Progenitor cell of endocrine pancreas (in vitro differentiated cells): ENCODE data around the gene WDR19. TPM values are rescaled to one million over a fixed set of nuclear protein-coding genes. Genes with fewer than 3 reads are reported as not detected.

ENCODE experiments used
- DNase-seq: peaks from one replicate; pipeline ENCODE4 v3.0.0; 2021; ENCODE audit warnings: low spot score; ENCODE audit not compliant: unreplicated experiment
- H3K27ac Mint-ChIP-seq: 2 replicates; pipeline ENCODE4 v1.8.0; 2021; ENCODE audit warnings: mild to moderate bottlenecking, moderate library complexity, mixed read lengths
- H3K27me3 Mint-ChIP-seq: 2 replicates; pipeline ENCODE4 v1.8.0; 2021; ENCODE audit warnings: mixed read lengths
- H3K36me3 Mint-ChIP-seq: 2 replicates; pipeline ENCODE4 v1.8.0; 2022; ENCODE audit warnings: mixed read lengths; ENCODE audit not compliant: insufficient read depth
- H3K4me1 Mint-ChIP-seq: 2 replicates; pipeline ENCODE4 v1.8.0; 2021; ENCODE audit warnings: low read depth, mixed read lengths
- H3K4me3 Mint-ChIP-seq: 2 replicates; pipeline ENCODE4 v1.8.0; 2021; ENCODE audit warnings: low read depth, mild to moderate bottlenecking, moderate library complexity, mixed read lengths
- H3K9me3 Mint-ChIP-seq: 2 replicates; pipeline ENCODE4 v1.8.0; 2021; ENCODE audit warnings: low read depth, mixed read lengths
- total RNA-seq: library from RNA; stranded (reverse); gene quantifications from 2 replicates; pipeline ENCODE4 v1.2.1, GENCODE V29; 2021
- TF ChIP-seq, protein P1 (sequence below): fragments of 200-600 bp; sonication (generic); IDR thresholded peaks from one replicate; pipeline ENCODE4 v1.5.0; 2021; ENCODE audit warnings: antibody characterized with exemption, mild to moderate bottlenecking; ENCODE audit not compliant: unreplicated experiment

WDR19 gene
- total RNA-seq, 1 donor from 2014 or later, result 81.3 TPM

DNA sequence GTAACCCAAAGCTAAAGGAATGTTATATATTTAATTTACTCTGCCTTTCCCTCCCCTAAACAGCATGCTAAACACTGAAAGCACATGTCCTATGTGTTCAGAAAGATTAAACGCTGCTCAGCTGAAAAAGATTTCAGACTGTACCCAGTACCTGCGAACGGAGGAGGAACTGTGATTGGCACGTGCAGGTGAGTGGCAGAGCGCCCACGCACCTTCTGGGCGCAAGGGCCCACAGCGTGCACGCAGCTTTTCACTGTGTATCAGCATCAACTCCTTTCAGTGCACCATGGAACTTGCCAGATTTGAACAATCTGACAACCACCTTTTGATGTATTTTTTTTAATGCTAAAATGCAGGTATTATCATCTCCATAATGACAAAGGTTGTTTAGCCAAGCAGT, 96.1 kb downstream of the WDR19 start:
- H3K9me3 Mint-ChIP-seq, result no peaks in the 10 kb centered on the region
- H3K36me3 Mint-ChIP-seq, result peaks cover 42% of the 10 kb centered on the region
- no peak overlapping the region for H3K27ac Mint-ChIP-seq
- TF ChIP-seq, protein P1, sequence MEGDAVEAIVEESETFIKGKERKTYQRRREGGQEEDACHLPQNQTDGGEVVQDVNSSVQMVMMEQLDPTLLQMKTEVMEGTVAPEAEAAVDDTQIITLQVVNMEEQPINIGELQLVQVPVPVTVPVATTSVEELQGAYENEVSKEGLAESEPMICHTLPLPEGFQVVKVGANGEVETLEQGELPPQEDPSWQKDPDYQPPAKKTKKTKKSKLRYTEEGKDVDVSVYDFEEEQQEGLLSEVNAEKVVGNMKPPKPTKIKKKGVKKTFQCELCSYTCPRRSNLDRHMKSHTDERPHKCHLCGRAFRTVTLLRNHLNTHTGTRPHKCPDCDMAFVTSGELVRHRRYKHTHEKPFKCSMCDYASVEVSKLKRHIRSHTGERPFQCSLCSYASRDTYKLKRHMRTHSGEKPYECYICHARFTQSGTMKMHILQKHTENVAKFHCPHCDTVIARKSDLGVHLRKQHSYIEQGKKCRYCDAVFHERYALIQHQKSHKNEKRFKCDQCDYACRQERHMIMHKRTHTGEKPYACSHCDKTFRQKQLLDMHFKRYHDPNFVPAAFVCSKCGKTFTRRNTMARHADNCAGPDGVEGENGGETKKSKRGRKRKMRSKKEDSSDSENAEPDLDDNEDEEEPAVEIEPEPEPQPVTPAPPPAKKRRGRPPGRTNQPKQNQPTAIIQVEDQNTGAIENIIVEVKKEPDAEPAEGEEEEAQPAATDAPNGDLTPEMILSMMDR, result no peak
- H3K27me3 Mint-ChIP-seq, result no peaks in the 10 kb centered on the region
- DNase-seq, result no peak
- H3K4me3 Mint-ChIP-seq, result no peak overlapping the region
- no peaks in the 10 kb centered on the region for H3K4me1 Mint-ChIP-seq

DNA sequence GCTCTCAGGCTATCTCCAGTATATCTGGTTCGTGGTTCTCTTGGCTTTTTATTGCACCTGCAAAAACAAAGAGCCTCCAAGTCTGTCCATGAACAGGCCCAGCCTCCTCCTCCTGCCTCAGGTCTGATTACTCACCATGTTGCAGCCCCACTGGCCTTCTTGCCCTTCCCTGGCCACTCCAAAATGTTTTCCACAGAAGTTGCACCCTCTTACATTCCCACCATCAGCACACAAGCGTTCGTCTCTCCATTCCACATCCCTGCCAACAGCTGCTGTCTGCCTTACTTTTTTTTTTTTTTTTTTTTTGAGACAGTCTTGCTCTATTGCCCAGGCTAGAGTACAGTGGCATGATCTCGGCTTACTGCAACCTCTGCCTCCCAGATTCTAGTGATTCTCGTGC, 97.1 kb downstream of the WDR19 start:
- H3K9me3 Mint-ChIP-seq, result no peaks in the 10 kb centered on the region
- no peaks in the 10 kb centered on the region for H3K27me3 Mint-ChIP-seq
- H3K36me3 Mint-ChIP-seq, result peaks cover 40% of the 10 kb centered on the region
- no peaks in the 10 kb centered on the region for H3K4me1 Mint-ChIP-seq
- no peak for DNase-seq
- no peak overlapping the region for H3K4me3 Mint-ChIP-seq
- H3K27ac Mint-ChIP-seq, result no peak overlapping the region
- TF ChIP-seq, protein P1, result no peak

DNA sequence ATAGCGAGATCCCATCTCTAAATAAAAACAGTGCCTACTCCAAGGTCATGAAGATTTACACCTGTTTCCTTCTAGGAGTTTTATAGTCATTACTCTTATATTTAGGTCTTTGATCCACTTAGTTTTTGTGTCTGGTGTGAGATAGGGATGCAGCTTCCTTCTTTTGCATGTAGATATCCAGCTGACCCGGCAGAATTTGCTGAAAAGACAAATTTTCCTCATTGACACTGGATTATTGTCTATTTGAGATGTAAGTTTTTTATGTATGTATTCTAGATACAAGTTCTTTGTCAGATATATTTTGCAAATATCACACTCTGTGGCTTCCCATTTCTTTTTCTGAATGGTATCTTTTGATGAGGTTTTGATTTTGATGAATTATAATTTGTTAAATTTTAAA, 98.4 kb downstream of the WDR19 start:
- H3K36me3 Mint-ChIP-seq, result peaks cover 35% of the 10 kb centered on the region
- no peaks in the 10 kb centered on the region for H3K4me1 Mint-ChIP-seq
- H3K27ac Mint-ChIP-seq, result no peak overlapping the region

DNA sequence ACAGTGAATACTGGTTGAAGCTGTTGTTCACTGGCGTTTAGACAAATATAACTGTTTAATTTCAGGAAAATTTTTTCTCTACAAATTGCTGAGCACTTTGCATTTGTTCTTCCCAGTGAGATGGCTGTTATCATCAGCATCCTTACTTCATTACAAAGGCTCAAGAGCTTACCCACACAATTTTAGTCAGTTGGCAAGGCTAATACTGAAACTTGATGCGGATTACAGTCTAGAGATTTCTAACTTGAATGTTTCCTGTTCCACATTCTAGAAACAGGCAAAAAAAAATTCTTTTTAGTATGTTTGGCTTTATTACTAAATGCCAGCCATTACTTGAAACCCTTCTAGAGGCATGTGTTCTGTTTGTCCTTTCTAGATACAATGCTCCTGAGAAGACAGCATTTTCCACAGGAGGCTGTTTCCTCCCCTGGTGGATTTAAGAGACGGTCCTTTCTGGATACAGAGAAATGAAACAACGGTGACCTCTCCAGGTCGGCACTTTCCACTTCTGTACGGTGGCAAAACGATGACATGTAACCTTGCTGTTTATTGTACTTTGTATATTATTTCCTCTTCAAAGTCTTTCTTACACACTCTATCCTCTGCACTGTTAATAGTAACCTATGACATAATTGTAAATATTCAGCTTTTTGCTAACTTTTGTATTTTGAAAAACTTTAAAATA, 102.9 kb downstream of the WDR19 start:
- H3K27me3 Mint-ChIP-seq, result no peaks in the 10 kb centered on the region
- H3K9me3 Mint-ChIP-seq, result no peaks in the 10 kb centered on the region
- peaks cover 35% of the 10 kb centered on the region for H3K36me3 Mint-ChIP-seq
- no peaks in the 10 kb centered on the region for H3K4me1 Mint-ChIP-seq
- no peak overlapping the region for H3K4me3 Mint-ChIP-seq
- TF ChIP-seq, protein P1, result no peak
- DNase-seq, result no peak
- H3K27ac Mint-ChIP-seq, result no peak overlapping the region

More for the DNA sequence above, 98.4 kb downstream of the WDR19 start:
- no peak overlapping the region for H3K4me3 Mint-ChIP-seq
- TF ChIP-seq, protein P1, result no peak
- H3K9me3 Mint-ChIP-seq, result no peaks in the 10 kb centered on the region
- DNase-seq, result no peak
- no peaks in the 10 kb centered on the region for H3K27me3 Mint-ChIP-seq

DNA sequence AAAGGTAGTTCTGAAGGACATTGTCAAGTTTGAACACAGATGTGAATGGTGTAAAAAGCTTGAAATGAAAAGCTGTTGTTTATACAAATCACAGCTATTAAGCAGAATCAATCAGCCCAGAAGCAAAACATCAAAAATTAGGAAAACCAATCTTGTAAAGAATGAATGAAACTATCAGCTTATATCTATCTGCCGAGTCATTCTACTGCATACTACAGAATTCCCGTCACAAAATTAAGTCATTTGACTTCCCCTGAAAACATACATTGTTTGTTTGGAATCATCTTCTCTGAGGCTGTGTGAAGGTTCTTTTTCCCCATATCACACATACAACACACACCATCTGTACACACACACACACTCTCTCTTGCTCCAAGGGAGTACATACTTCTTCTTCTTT, 103.5 kb downstream of the WDR19 start:
- Mint-ChIP-seq H3K4me3 (no peak overlapping the region), H3K27ac (no peak overlapping the region), H3K9me3 (no peaks in the 10 kb centered on the region), H3K4me1 (no peaks in the 10 kb centered on the region), H3K27me3 (no peaks in the 10 kb centered on the region), H3K36me3 (peaks cover 37% of the 10 kb centered on the region)
- TF ChIP-seq, protein P1, result no peak
- DNase-seq, result no peak
